Measurements from ENCODE around the gene DPH2.

The DPH2 gene

DNA sequence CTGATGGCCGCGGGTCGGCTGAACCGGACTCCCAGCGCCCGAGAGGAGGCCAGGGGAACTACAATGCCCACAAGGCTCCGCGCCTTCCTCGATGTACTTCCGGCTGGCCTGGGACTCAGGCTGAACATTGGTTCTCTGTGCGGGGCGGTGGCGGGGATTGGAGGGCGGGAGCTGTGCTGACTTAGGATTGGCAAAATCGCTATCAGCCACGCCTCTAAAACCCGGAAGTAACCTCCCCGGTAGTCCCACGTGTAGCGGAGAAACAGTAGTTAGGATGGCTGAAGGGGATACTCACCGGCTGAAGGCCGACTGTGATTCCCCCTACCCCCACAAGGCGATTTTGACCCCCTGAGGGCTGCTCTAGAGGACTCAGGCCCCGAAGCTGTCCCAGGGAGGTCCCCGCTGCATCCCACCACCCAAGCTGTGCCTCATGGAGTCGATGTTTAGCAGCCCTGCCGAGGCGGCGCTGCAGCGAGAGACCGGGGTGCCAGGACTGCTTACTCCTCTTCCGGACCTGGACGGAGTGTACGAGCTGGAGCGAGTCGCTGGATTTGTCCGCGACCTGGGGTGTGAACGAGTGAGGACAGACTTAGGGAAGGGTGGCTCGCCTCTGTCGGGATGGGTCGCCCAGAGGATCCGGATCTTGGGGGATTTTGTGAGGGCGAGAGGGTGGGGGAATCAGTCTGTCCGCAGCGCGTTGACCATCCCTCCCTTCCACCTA is at the start of gene DPH2:
Gene DPH2, plus strand, starts transcription at position 265 of the 721 bp plus-strand sequence. Its CDS starts 166 bp downstream, at position 431.
- 0 out of 2 replicates have a peak, but pooled peaks cover 1% of the 10 kb centered on the region for H3K4me1 ChIP-seq (ENCODE audit: control insufficient read depth, insufficient read depth, low read length)
- no peaks in the 10 kb centered on the region for H3K27me3 ChIP-seq (ENCODE audit: control insufficient read depth, insufficient read depth, low read length)
- DNase-seq (ENCODE audit: low read depth, low spot score) = peak; percentile 98
- H3K36me3 ChIP-seq (ENCODE audit: control insufficient read depth, insufficient read depth, low read length) = peaks cover 8% of the 10 kb centered on the region
- H3K27ac ChIP-seq (ENCODE audit: low read length) = no peak within 1 kb of the TSS
- no peaks in the 10 kb centered on the region for H3K9me3 ChIP-seq (ENCODE audit: control insufficient read depth, insufficient read depth, low read length)
- no CpG with 5 or more reads among the region's 47 CpGs for WGBS (ENCODE audit: insufficient coverage, insufficient read length)
- H3K4me3 ChIP-seq (ENCODE audit: low read length) = peak within 1 kb of the TSS; percentile 96

- H3K4me1 ChIP-seq (ENCODE audit: control insufficient read depth, insufficient read depth, low read length) = no peaks in the 10 kb centered on the region
- no CpG with 5 or more reads among the region's 6 CpGs for WGBS (ENCODE audit: insufficient coverage, insufficient read length)
- no peaks in the 10 kb centered on the region for H3K9me3 ChIP-seq (ENCODE audit: control insufficient read depth, insufficient read depth, low read length)
- no peaks in the 10 kb centered on the region for H3K27me3 ChIP-seq (ENCODE audit: control insufficient read depth, insufficient read depth, low read length)
- no peak overlapping the region for H3K27ac ChIP-seq (ENCODE audit: low read length)
- DNase-seq (ENCODE audit: low read depth, low spot score) = no peak
- H3K4me3 ChIP-seq (ENCODE audit: low read length) = no peak overlapping the region
- no peaks in the 10 kb centered on the region for H3K36me3 ChIP-seq (ENCODE audit: control insufficient read depth, insufficient read depth, low read length)
Measured at GRCh38 chr1:43921022-43921421, 48.8 kb upstream of the DPH2 start.

- Histone ChIP-seq H3K27ac (ENCODE audit: low read length) (no peak overlapping the region), H3K9me3 (ENCODE audit: control insufficient read depth, insufficient read depth, low read length) (no peaks in the 10 kb centered on the region), H3K4me3 (ENCODE audit: low read length) (no peak overlapping the region), H3K27me3 (ENCODE audit: control insufficient read depth, insufficient read depth, low read length) (no peaks in the 10 kb centered on the region), H3K4me1 (ENCODE audit: control insufficient read depth, insufficient read depth, low read length) (no peaks in the 10 kb centered on the region), H3K36me3 (ENCODE audit: control insufficient read depth, insufficient read depth, low read length) (no peaks in the 10 kb centered on the region)
- no CpG with 5 or more reads among the region's 4 CpGs for WGBS (ENCODE audit: insufficient coverage, insufficient read length)
- no peak for DNase-seq (ENCODE audit: low read depth, low spot score)
Measured at GRCh38 chr1:43924516-43924915, 45.3 kb upstream of the DPH2 start.

- no CpG with 5 or more reads among the region's 9 CpGs for WGBS (ENCODE audit: insufficient coverage, insufficient read length)
- Histone ChIP-seq H3K4me1 (ENCODE audit: control insufficient read depth, insufficient read depth, low read length) (peaks cover 4% of the 10 kb centered on the region), H3K9me3 (ENCODE audit: control insufficient read depth, insufficient read depth, low read length) (no peaks in the 10 kb centered on the region), H3K27ac (ENCODE audit: low read length) (no peak overlapping the region), H3K36me3 (ENCODE audit: control insufficient read depth, insufficient read depth, low read length) (no peaks in the 10 kb centered on the region), H3K27me3 (ENCODE audit: control insufficient read depth, insufficient read depth, low read length) (no peaks in the 10 kb centered on the region), H3K4me3 (ENCODE audit: low read length) (no peak overlapping the region)
- DNase-seq (ENCODE audit: low read depth, low spot score) = no peak
Measured at GRCh38 chr1:43925846-43926245, 44.0 kb upstream of the DPH2 start.

DNA sequence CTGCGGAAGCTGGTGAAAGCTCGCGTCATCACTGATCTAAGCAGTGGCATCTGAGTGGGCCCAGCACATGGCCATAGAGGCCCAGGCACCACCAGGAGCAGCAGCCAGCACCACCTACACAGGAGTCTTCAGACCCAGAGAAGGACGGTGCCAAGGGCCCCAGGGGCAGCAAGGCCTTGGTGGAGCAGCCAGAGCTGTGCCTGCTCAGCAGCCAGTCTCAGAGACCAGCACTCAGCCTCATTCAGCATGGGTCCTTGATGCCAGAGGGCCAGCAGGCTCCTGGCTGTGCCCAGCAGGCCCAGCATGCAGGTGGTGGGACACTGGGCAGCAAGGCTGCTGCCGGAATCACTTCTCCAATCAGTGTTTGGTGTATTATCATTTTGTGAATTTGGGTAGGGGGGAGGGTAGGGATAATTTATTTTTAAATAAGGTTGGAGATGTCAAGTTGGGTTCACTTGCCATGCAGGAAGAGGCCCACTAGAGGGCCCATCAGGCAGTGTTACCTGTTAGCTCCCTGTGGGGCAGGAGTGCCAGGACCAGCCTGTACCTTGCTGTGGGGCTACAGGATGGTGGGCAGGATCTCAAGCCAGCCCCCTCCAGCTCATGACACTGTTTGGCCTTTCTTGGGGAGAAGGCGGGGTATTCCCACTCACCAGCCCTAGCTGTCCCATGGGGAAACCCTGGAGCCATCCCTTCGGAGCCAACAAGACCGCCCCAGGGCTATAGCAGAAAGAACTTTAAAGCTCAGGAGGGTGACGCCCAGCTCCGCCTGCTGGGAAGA is 39.5 kb upstream of the DPH2 start:
- H3K27ac ChIP-seq (ENCODE audit: low read length) = no peak overlapping the region
- H3K9me3 ChIP-seq (ENCODE audit: control insufficient read depth, insufficient read depth, low read length) = no peaks in the 10 kb centered on the region
- no peak for DNase-seq (ENCODE audit: low read depth, low spot score)
- peaks cover 8% of the 10 kb centered on the region for H3K4me1 ChIP-seq (ENCODE audit: control insufficient read depth, insufficient read depth, low read length)
- H3K36me3 ChIP-seq (ENCODE audit: control insufficient read depth, insufficient read depth, low read length) = no peaks in the 10 kb centered on the region
- H3K27me3 ChIP-seq (ENCODE audit: control insufficient read depth, insufficient read depth, low read length) = no peaks in the 10 kb centered on the region
- no peak overlapping the region for H3K4me3 ChIP-seq (ENCODE audit: low read length)
- no CpG with 5 or more reads among the region's 10 CpGs for WGBS (ENCODE audit: insufficient coverage, insufficient read length)

- Histone ChIP-seq H3K4me1 (ENCODE audit: control insufficient read depth, insufficient read depth, low read length) (peaks cover 11% of the 10 kb centered on the region), H3K36me3 (ENCODE audit: control insufficient read depth, insufficient read depth, low read length) (no peaks in the 10 kb centered on the region), H3K9me3 (ENCODE audit: control insufficient read depth, insufficient read depth, low read length) (no peaks in the 10 kb centered on the region)
Measured at GRCh38 chr1:43930949-43931275, 38.9 kb upstream of the DPH2 start.

DNA sequence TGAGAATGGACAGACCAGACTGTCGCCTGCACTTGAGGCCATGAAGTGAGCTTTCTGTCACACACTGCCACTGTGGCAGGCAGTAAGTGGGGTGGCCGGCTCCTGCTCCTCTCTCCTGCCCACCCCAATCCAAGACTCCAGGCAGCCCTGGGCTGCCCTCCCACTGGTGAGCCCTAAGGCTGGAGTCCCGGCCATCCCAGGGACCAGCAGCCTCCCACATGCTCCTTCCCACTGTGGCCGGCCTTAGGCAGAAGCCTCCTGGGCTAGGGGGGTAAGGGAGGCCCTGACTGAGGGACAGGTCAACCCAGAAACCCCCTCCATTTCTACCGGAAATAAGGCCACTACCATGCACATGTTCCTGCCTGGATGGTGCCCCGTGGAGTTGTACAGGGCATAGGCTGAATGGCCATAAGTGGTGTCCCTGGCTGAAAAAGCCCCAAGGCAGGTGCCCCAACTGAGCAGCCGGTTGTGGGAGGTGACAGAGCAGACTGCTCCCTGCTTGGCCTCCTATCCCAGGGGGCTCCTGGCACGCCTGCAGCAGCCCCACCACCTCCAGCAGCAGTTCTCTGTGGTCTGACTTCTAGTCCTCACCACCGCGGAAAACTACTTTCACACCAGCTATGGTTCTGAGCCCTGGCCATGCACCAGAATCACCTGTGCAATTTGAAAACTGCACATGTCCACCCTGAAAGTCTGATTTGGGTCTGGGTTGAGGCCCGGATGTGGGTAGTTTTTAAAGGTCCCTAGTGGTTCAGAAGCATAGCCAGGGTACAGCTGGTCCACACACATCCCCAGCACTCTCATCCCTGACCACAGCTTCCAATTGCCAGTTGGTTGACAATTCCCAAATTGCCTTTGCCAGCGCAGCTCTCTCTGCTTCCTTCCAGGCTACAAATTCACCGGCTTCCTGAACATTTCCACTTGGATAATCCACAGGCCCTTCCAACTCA is 37.8 kb upstream of the DPH2 start:
- no peak for DNase-seq (ENCODE audit: low read depth, low spot score)
- peaks cover 11% of the 10 kb centered on the region for H3K4me1 ChIP-seq (ENCODE audit: control insufficient read depth, insufficient read depth, low read length)
- no peak overlapping the region for H3K27ac ChIP-seq (ENCODE audit: low read length)
- H3K27me3 ChIP-seq (ENCODE audit: control insufficient read depth, insufficient read depth, low read length) = no peaks in the 10 kb centered on the region
- H3K9me3 ChIP-seq (ENCODE audit: control insufficient read depth, insufficient read depth, low read length) = no peaks in the 10 kb centered on the region
- no CpG with 5 or more reads among the region's 13 CpGs for WGBS (ENCODE audit: insufficient coverage, insufficient read length)
- no peaks in the 10 kb centered on the region for H3K36me3 ChIP-seq (ENCODE audit: control insufficient read depth, insufficient read depth, low read length)
- H3K4me3 ChIP-seq (ENCODE audit: low read length) = no peak overlapping the region

More at GRCh38 chr1:43930949-43931275, 38.9 kb upstream of the DPH2 start:
- no CpG with 5 or more reads among the region's 4 CpGs for WGBS (ENCODE audit: insufficient coverage, insufficient read length)
- no peak overlapping the region for H3K4me3 ChIP-seq (ENCODE audit: low read length)
- no peak overlapping the region for H3K27ac ChIP-seq (ENCODE audit: low read length)
- DNase-seq (ENCODE audit: low read depth, low spot score) = no peak
- no peaks in the 10 kb centered on the region for H3K27me3 ChIP-seq (ENCODE audit: control insufficient read depth, insufficient read depth, low read length)

DNA sequence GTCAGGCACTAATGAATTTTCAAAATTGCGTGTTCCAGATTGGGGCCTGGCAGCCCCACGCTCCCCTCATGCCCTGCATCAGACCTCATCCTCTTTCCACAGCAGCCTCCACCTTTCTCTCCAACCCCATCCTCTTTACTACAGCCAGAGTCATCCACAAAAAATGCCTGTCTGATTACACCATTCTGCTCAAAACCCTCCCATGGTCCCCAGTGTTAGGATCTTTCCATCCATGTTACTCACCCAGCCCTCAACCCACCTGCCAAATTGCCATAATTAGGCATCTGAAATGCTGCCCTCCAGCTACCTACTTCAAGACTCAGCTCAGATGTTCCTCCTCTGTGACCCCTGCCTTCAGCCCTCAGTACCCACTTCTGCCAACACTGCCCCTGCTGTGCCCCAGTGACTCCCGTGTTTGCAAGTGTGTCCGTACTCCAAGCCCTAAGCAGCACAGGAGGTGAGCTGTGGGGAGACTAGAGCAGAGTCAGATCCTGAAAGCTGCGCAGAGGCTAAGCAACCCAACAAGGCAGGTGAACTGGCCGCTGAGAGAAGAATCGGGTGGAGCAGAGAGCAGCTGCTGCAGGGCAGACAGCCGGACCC is 36.9 kb upstream of the DPH2 start:
- no CpG with 5 or more reads among the region's 8 CpGs for WGBS (ENCODE audit: insufficient coverage, insufficient read length)
- Histone ChIP-seq H3K27me3 (ENCODE audit: control insufficient read depth, insufficient read depth, low read length) (no peaks in the 10 kb centered on the region), H3K4me1 (ENCODE audit: control insufficient read depth, insufficient read depth, low read length) (peaks cover 11% of the 10 kb centered on the region), H3K9me3 (ENCODE audit: control insufficient read depth, insufficient read depth, low read length) (no peaks in the 10 kb centered on the region), H3K27ac (ENCODE audit: low read length) (no peak overlapping the region), H3K4me3 (ENCODE audit: low read length) (peak overlapping the region; percentile 57; the same call in 1 of the 2 replicates), H3K36me3 (ENCODE audit: control insufficient read depth, insufficient read depth, low read length) (no peaks in the 10 kb centered on the region)
- no peak for DNase-seq (ENCODE audit: low read depth, low spot score)

GRCh38 chr1:43933386-43934100 is 36.3 kb upstream of the DPH2 start, which contains the start of gene ARTN:
ARTN (plus strand) TSS chr1:43933801; CDS start chr1:43935657, 1,856 bp downstream.
- no peaks in the 10 kb centered on the region for H3K9me3 ChIP-seq (ENCODE audit: control insufficient read depth, insufficient read depth, low read length)
- no peaks in the 10 kb centered on the region for H3K27me3 ChIP-seq (ENCODE audit: control insufficient read depth, insufficient read depth, low read length)
- no CpG with 5 or more reads among the region's 42 CpGs for WGBS (ENCODE audit: insufficient coverage, insufficient read length)

More at GRCh38 chr1:43933386-43934100, 36.3 kb upstream of the DPH2 start, which contains the start of gene ARTN:
- Histone ChIP-seq H3K36me3 (ENCODE audit: control insufficient read depth, insufficient read depth, low read length) (no peaks in the 10 kb centered on the region), H3K4me3 (ENCODE audit: low read length) (peak within 1 kb of the TSS; percentile 57), H3K4me1 (ENCODE audit: control insufficient read depth, insufficient read depth, low read length) (peaks cover 14% of the 10 kb centered on the region), H3K27ac (ENCODE audit: low read length) (no peak within 1 kb of the TSS)
- no peak for DNase-seq (ENCODE audit: low read depth, low spot score)
